ENCODE results near the gene TOPAZ1. TPM values are rescaled to one million over a fixed set of nuclear protein-coding genes. Genes with fewer than 3 reads are reported as not detected.

TOPAZ1 gene
- total and polyA plus RNA-seq, 2 of the 4 experiments (the other 2 are of a cell fraction) = not detected

- Histone ChIP-seq H3K18ac (ENCODE audit: low read depth, low read length) (no peak overlapping the region), H3K9ac (ENCODE audit: low read depth, low read length) (no peak overlapping the region), H2BK20ac (ENCODE audit: low read depth, low read length) (no peak overlapping the region), H3K4me1 (ENCODE audit: control insufficient read depth, insufficient read depth, low read length) (no peaks in the 10 kb centered on the region), H3K56ac (ENCODE audit: extremely low read depth, insufficient read depth, low read length) (no peak overlapping the region), H3K36me3 (ENCODE audit: control insufficient read depth, insufficient read depth, low read length) (no peaks in the 10 kb centered on the region), H2AK5ac (ENCODE audit: low read depth, low read length) (no peak overlapping the region), H3K9me1 (ENCODE audit: insufficient read depth, low read length) (no peaks in the 10 kb centered on the region), H3K4ac (ENCODE audit: low read depth, low read length) (no peak overlapping the region), H3K4me3 (ENCODE audit: insufficient read depth, low read depth, low read length) (no peak overlapping the region), H3K27ac (ENCODE audit: insufficient read depth, low read length) (no peak overlapping the region), H4K8ac (ENCODE audit: low read depth in 2 of 2, low read length in 2 of 2) (no peak overlapping the region), H3K79me1 (ENCODE audit: low read depth in 1 of 2, low read length in 2 of 2) (no peaks in the 10 kb centered on the region), H2BK120ac (ENCODE audit: low read depth, low read length) (no peak overlapping the region), H4K91ac (ENCODE audit: insufficient read depth, low read depth, low read length) (no peak overlapping the region), H4K5ac (ENCODE audit: low read depth, low read length) (no peak overlapping the region), H3K9me3 (ENCODE audit: control insufficient read depth, insufficient read depth, low read length) (no peaks in the 10 kb centered on the region), H2AK9ac (replicated peaks; ENCODE audit: low read depth, low read length, poor library complexity) (no peak overlapping the region), H3K14ac (replicated peaks; ENCODE audit: low read depth, low read length) (no peak overlapping the region), H3K23ac (ENCODE audit: low read depth, low read length) (no peak overlapping the region), H2AFZ (replicated peaks; ENCODE audit: low read length, poor library complexity) (no peak overlapping the region), H2BK5ac (ENCODE audit: low read depth, low read length, poor library complexity, severe bottlenecking) (no peak overlapping the region), H3K4me2 (ENCODE audit: low read depth, low read length) (no peak overlapping the region), H2BK15ac (ENCODE audit: low read depth, low read length) (no peak overlapping the region), H4K20me1 (ENCODE audit: insufficient read depth, low read length) (no peaks in the 10 kb centered on the region), H3K27me3 (ENCODE audit: control insufficient read depth, insufficient read depth, low read length) (no peaks in the 10 kb centered on the region)
- DNase-seq (no peak), ATAC-seq (ENCODE audit: low read depth) (no peak)
- in situ Hi-C loops (cut with MboI; ENCODE audit: low sequenced_read_pairs) (no loop called here), intact Hi-C loops (cut with micrococcal nuclease) (no loop called here), dilution Hi-C loops (cut with HindIII; ENCODE audit: low sequenced_read_pairs, unreplicated experiment) (no loop called here)
- ChIA-PET CTCF (no interaction called here), POLR2A (ENCODE audit: unreplicated experiment) (no interaction called here)
- BruUV-seq (replicated peaks) = no TSS peak
- no CpG with 5 or more reads among the region's 2 CpGs for WGBS, 2 experiments (ENCODE audit: extremely low coverage in 2 of 2, insufficient read length in 1 of 2)
- TF ChIP-seq USF2 (IDR thresholded peaks at IDR 0.05; ENCODE audit: low read depth, low read length) = no peak
- no peak for TF ChIP-seq CTCF (conservative IDR thresholded peaks at IDR 0.05; ENCODE audit: low read depth, low read length)
- no peak for TF ChIP-seq NFE2L2 (IDR thresholded peaks at IDR 0.05; ENCODE audit: low read depth, low read length)
- TF ChIP-seq FOS (IDR thresholded peaks at IDR 0.05; ENCODE audit: low read depth, low read length) = no peak
- no peak for TF ChIP-seq BHLHE40 (IDR thresholded peaks at IDR 0.05; ENCODE audit: low read depth, low read length)
- no peak for TF ChIP-seq RAD21 (IDR thresholded peaks at IDR 0.05; ENCODE audit: low read length)
These were observed 50.6 kb downstream of the TOPAZ1 start for GRCh38 chr3:44292276-44292675.

All from IMR-90 (cell line).